ENCODE results near the gene DND1.
"Not testable (repeated sequence)": the region's sequence is repeated elsewhere in the genome, so short reads cannot be mapped to it uniquely, and the experiment has no call there.

DND1 gene

DNA sequence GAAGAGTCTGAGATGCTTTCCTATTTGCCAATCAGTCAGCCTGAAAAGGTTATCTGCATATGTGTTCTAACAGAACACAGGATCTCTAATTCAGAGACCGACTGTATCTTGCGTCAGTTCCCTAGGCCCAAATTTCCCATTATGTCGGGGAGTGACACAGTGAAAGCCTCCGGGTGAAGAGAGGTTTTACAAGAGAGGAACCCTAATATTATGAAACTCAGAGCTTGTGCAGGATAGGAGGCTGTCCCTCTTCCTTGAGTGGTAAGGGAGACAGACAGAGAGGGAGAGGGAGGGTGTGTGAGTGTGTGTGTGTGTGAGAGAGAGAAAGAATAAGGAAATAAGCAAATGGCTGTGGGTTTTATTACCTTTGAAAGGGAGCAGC is 42.3 kb downstream of the DND1 start:
- DNase-seq (ENCODE audit: low read depth, low spot score) = no peak

DNA sequence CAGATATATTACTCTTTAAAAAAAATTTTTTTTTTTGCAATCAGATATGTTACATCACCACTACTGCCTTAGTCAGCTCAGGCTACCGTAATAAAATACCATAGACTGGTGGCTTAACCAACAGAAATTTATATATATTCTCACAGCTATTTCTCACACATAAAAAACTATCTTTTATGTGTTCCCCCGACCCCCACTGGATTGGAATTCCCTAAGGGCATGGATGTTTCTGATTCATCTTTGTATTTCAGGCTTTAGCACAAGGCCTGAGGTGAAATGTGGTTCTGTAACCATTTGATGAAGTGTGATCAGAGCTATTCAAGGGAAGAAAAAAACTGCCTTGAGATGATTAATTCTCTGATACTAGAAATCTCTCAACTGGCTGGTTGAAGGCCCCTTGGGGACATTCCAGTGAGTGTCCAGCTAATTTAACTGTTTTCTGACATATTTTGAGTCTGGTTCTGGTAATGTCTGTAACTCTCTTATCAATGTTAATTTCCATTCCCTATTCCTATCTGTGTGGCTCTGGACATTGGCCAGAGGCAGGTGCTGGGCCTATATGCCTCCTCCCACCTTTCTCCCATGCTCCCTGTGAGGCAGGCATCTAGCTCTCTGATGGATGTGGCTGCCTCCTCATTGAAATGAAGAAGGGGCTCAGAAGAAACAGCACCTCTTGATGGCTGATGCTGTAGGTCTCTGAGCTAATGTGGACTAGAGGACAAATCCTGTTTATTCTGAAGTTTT is 42.9 kb downstream of the DND1 start:
- DNase-seq (ENCODE audit: low read depth, low spot score) = no peak

DNA sequence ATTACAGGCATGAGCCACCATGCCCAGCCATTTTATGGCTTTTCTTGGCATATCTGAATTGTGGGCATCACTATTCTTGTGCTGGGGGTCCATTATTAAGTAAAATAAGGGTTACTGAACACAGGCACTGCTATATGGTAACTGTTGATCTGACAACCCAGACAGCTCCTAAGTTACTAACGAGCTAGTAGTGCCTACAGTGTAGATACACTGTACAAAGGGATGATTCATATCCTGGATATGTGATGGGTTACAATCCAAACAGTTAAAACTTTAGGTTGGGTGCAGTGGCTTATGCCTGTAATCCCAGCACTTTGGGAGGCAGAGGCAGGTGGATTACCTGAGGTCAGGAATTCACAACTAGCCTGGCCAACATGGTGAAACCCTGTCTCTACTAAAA is 44.7 kb downstream of the DND1 start:
- no peak for DNase-seq (ENCODE audit: low read depth, low spot score)

DNA sequence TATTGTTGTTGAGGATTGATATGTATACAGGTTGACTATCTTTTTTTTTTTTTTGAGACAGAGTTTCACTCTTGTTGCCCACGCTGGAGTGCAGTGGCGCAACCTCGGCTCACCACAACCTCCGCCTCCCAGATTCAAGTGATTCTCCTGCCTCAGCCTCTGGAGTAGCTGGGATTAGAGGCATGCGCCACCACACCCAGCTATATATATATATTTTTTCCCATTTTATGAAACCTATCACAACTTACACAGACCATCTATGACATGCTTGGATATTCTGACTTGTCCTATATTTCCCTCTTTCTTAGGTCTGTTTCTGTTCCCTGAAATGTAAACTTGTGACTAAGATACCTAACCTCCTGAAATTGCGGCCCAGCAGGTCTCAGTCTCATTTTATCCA is 45.4 kb downstream of the DND1 start:
- no peak for DNase-seq (ENCODE audit: low read depth, low spot score)

DNA sequence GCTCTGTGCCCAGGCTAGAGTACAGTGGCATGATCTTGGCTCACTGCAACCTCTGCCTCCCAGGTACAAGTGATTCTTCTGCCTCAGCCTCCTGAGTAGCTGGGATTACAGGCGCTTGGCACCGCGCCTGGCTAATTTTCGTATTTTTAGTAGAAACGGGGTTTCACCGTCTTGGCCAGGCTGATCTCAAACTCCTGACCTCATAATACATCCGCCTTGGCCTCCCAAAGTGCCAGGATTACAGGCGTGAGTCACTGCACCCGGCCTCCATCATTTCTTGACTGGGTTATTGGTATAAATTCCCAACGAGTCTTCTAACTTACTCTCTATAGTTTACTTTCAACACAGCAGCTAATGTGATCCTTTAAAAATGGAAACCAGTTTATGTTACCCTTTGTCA is 48.5 kb downstream of the DND1 start:
- DNase-seq (ENCODE audit: low read depth, low spot score) = not testable (repeated sequence)

GRCh38 chr5:140623061-140623460 is 50.3 kb downstream of the DND1 start:
- not testable (repeated sequence) for DNase-seq (ENCODE audit: low read depth, low spot score)

- no peak for DNase-seq (ENCODE audit: low read depth, low spot score)
Measured at GRCh38 chr5:140622301-140622700, 51.1 kb downstream of the DND1 start.
